ENCODE data around the gene CDYL.

DNA sequence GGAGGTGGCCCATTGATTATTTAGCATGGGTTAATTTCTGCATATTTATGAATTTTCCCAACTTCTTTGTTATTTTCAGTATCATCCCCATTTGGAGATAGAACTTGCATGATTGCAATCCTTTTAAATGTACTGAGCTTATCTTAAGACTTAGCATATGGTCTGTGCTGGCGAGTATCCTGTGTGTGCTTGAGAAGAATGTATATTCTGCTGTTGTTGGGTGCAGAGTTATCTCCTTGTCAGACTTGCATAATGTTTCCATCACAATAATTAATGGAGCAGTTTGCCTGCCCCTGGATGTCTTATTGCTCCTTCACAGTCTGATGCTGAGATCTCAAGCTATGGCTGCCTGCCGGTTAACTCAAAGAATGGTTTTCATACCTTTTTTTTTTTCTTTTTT, 112.6 kb downstream of the CDYL start:
- TF ChIP-seq, protein P1, sequence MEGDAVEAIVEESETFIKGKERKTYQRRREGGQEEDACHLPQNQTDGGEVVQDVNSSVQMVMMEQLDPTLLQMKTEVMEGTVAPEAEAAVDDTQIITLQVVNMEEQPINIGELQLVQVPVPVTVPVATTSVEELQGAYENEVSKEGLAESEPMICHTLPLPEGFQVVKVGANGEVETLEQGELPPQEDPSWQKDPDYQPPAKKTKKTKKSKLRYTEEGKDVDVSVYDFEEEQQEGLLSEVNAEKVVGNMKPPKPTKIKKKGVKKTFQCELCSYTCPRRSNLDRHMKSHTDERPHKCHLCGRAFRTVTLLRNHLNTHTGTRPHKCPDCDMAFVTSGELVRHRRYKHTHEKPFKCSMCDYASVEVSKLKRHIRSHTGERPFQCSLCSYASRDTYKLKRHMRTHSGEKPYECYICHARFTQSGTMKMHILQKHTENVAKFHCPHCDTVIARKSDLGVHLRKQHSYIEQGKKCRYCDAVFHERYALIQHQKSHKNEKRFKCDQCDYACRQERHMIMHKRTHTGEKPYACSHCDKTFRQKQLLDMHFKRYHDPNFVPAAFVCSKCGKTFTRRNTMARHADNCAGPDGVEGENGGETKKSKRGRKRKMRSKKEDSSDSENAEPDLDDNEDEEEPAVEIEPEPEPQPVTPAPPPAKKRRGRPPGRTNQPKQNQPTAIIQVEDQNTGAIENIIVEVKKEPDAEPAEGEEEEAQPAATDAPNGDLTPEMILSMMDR (conservative IDR thresholded peaks at IDR 0.05), result no peak
- no peak for TF ChIP-seq EZH2 (IDR thresholded peaks at IDR 0.05; ENCODE audit: low read depth)

All from PC-9 (cell line).